NCI-H2029 treated with DMSO at 0.1 percent for 48 hours (cell line): ENCODE data around the gene KCNQ1.

ENCODE experiments used
- DNase-seq: peaks from one replicate; lab custom pipeline; 2025; lab: John Stamatoyannopoulos, UW

Gene KCNQ1

DNA sequence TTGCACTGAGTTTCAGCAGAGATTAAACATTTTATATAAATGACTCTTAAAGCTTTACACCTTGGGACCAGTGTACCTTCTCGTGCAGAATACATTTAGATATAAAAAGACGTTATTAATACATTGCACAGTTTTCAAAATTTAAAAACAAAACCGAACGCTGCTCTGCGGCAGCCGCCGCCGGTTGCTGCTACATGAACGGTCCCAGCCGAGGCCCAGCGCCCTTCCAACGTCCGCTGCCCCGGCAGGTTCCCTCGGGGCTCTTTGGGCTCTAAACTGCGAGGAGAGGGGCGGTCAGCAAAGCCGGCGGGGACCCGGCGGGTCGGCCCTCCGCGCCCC lies 438.8 kb downstream of the KCNQ1 start:
- DNase-seq: no peak

DNA sequence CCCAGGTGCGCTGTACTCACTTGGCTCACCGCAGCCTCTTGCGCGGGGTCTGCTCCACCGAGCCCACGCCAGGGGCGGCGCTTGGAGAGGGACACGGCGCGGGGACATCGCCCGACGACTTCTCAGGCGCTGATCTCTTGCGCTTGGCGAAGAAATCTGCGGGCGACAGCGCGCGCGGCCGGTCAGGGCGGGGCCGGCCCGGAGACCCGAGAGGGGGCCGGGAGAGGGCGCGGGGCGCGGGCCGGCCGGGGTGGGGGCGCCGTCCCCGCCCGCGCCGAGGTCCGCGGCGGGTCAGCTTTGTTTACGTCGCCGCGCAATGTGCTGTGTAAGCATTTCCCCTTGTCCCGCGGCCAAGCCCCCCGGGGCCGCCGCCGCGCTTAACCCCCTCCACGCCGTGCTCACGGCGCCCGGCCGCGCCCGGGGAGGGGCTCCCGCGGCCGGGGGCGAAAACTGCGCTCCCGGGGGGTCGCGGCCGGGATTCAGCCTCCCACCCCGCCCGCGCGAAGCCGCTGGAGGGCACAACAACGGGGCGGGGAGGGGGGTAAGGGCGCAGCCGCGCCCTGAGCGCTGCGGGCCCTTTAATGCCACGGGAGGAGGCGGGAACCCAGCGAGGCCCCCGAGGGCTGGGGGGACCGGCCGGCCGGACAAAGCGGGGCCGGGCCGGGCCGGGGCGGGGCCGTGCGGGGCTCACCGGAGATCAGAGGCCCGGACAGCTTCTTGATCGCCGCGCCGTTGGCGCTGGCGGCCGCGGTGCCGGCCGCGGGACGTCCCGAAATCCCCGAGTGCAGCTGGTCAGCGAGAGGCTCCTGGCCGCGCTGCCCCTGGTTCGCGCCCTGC lies 439.4 kb downstream of the KCNQ1 start:
- no peak for DNase-seq

DNA sequence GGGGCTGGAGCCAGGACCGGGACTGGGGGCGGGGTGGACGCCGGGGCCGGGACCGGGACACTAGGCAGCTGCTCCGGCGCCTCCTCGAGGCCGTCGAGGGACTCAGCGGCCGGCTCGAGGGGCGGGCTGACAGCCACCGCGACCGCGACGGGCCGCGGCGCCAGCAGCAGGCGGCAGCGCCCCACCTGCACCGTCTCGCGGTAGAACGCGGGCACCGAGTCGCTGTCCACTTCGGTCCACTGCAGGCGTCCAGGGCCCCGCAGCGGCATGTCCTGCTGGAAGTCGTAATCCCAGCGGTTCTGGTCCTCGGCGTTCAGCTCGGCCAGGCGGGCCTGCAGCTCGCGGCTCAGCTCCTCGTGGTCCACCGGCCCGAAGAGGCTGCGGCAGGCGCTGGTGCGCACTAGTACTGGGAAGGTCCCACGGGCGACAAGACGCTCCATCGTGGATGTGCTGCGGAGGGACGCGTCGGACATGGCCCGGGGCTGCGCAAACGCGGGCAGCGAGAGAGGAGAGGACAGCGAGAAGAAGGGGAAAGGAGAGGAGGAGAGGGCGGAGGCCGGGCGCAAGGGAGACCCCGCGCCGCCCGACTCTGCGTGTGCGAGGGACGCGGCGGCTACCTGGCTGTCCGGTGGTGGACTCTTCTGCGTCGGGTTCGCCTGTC lies 440.3 kb downstream of the KCNQ1 start:
- no peak for DNase-seq

DNA sequence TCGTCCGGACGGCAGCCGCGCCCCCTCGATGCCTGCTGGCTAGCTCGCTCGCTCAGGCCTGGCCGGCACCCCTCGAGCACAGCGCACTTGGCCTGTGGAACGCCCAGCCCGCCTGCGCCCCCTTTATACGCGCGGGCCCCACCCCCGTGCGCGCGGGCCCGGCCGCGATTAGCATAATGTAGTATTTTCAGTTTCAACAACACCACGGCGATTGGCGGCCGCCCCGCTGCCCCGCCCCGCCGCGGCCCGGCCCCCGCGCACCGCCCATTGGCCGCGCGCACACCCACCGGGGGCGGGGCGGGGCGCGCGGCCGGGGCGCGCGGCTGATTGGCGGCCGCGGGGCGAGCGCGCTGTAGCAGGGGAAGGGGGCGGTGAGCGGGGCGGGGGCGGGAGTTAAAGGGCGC lies 440.9 kb downstream of the KCNQ1 start, which contains the start of gene CDKN1C:
Gene CDKN1C, minus strand, starts transcription at position 98 of the 404 bp plus-strand sequence. CDS start 319 bp downstream, outside the sequence.
- peak; percentile 27 for DNase-seq

DNA sequence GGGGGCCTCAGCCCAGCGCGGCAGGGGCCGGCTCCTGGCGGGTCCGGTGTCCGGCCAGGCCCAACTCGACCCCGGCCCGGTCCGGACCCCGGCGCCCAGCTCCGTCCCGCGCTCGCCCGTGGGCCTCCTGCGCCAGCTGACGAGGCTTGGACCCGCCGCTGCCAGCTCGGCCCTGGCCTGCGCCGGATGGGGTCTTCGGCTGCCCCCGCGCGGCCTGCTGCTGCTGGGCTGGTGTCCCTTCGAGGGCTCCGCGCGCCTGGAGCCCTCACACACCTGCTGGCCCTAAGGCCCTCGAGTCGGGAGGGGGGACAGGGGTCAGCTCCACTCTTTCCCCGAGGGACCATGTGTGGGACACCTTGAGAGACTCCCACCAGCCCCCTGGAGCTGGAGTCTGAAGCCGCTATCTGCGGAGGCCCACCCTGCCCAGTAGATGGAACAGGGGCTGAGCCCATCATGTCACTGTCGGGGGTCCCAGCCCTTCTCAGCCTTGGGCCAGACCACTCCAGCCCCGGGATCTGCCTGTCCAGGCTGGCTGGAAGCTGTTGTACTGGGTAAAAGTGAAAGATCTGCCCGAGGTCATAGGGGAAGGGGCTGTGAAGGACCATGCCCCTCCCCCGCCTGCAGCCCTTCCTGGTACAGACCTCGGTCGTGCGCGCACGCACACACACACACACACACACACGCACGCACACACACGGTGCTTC lies 441.5 kb downstream of the KCNQ1 start:
- DNase-seq: no peak

DNA sequence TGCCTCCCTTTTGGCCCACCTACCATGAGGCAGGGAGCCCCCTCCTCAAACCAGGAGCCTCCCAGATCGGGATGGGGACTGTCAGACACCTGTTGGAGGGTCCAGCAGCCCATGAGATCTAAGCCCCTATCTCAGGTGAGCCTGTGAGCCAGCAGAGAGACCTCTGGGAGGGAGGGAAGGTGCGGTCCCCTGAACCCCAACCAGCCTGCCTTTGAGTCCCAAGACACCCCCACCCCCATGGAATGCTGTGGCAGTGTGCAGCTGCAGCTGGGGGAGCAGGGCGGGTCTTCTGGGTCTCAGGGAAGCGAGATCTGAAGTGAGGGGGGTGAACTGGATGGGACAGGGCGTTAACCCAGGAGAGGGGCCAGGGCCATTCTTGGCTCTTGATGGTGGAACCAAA lies 442.1 kb downstream of the KCNQ1 start:
- no peak for DNase-seq

DNA sequence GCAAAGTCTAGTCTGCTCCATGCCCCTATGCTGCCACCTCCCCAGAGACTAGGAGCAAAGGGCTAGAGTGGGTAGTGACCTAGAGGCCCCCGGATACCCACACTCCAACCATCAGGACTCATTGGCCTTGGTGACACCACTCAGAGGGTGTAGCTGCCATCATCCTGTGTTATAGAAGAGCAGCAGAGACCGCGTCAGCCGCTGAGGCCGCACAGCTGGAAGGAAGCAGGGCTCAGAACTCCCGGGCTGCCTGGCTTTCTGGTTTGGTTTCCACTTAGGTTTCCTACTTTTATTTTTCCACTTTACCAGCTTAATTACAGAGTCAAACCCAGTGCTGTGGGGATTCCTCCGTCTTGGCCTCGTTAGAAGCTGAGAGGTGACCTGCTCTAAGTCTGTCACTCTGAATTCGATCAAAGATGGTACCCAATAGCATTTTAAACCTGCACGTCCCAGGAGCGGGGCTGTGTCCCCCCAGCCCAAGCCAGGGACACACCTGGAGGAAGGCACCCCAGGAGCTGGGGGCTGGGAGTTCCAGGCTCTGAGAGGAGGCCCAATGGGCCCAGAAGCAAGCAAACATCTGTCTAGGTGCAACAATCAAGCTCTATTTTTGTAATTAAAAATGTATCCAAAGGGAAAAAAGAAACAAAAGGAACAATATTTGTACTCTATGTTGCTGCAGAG lies 442.8 kb downstream of the KCNQ1 start:
- no peak for DNase-seq

DNA sequence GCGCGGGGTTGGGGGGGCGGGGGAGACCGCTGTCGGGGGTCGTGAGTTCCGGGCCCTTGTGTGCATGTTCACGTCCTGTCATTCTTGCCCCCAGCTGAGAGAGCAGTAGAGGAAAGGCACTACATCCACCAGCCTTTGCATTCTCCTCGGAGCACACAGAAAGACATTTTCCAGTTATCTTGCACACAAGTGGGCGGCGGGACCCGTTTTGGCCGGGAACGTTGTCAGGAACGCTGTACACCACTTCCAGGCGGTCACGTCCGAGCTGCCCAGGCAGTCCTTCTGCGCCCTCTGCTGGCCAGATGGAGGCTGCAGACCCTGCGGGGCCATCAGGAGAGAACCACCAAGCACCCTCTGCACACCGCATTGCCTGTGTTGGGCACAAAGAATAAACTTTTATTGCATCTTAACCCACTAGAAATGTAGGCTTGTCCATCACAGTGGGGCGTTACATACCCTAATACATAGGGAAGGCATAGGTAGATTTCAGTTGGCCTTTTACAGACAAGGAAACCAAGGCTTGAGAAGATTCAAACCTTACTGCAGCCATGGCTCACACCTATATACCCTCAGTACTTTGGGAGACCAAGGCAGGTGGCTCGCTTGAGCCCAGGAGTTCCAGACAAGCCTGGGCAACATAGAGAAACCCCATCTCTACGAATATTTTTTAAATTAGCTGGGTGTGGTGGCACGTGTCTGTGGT lies 443.6 kb downstream of the KCNQ1 start:
- DNase-seq: peak; percentile 56

DNA sequence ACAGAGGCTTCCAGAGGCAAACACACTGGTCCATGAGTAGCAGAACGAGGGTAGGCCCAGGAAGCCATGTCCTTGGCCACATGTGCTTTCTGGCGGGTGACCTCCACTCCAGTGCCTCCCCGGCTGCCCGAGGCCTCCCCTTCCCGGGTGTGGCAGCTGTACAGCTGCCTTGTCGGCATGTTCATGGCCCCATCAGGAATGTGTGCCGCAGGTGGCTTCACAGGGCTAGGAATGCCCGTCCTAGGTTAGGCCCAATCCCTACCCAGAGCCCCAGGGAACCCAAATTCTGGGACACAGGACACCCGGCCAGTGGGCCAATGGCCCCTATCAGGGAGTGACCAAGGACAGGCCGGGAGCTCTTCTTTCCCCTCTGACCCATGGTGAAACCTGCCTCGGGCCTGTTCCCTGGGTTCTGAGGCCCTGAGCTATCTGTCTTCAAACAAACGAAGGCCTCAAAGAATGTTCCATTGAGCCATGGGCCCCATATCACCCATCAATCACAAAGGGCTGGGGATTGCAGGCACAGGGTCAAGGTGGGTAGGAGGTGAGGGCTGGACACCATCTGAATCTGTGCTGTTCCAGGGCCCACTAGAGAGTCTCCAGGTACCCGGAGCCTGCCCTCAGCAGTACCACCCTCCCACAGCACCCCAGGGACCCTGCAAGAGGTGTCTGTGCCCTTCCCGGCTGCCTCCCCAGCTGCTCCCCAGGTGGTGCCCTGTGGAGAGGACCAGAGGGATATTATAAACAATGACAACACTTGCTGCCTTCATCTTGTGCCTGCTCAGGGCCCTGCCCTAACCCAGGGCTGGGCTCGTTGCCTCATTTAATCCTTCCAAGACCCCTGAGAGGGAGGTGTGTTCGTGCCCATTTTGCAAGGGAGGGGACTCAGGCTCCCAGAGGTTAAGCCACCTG lies 444.8 kb downstream of the KCNQ1 start:
- no peak for DNase-seq

DNA sequence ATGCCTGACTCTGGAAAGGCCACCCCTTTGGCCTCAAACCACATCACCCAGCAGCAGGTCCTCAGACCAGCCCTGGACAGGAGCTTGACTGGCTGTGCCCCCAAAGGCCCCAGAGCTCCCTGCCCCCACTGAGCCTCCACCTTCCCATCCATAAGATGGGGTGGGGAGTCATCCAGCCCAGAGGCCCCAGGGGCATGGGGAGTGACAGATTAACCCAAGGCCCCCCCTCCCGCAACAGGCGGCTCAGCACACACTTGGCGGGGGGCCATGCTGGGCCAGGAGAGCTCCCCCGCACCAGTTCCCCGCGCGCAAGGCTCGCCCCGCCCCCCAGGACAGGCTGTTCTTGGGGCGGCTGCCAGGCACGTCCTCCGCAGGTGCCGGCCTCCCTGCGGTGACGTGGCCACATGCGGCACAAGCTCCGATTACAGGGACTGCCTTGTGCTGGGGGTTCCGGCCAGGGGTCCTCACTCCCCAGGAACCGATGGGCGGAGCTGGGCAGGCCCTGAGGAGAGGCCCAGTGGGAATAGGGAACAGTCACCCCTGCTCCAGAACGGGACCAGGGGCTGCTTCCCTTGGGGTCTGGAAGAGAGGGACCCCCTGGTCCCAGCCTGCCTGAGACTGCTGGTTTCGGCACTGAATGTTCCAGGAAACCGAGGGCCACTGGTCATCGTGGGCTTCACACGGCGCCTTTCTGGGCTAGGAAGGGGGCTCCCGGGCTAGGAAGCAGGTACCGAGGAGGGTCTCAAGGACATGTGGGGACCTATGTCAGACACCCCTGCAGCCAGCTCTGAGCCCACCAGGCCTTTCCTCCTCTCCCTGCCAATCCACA lies 445.9 kb downstream of the KCNQ1 start:
- DNase-seq: peak; percentile 27

DNA sequence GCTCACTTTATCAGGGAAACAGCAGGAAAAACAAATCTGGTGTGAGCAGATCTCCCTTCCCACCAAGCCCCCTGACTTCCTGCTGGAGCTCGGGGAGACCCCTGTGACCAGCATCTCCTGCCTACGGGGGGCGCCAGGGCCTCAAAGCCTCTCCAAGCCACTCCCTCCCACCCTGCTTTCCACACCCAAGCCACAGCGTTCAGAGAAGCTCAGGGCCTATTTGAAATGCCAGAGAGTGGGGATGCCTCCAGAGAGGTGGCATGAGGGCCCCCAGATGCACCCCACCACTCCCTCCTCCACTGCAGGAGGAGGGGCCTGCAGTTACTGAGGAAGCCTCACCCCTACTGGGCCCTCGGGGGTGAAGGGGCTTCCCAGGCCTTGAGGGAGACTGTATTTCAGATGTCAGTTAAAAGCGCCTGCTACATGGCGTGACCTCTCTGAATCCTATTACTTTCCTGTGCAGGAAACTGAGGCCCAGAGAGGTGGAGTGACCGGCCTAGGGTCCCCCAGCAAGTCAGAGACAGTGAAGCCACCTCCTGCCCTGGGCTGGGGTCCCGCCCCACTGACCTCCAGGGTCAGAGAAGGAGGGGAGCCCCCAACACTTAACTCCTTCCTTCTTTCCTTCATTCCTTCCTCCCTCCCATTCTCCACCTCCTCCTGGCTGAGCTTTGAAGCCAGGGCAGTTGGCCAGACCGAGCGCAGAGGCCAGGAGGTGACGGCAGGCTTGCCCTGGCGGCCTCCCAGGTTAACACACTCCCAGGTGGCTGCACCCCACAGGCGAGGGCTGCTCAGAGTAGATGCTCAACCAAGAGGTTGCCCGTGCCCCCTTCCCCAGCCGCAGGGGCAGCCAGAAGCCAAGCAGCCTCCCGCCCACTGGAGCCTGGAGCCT lies 446.8 kb downstream of the KCNQ1 start:
- no peak for DNase-seq

DNA sequence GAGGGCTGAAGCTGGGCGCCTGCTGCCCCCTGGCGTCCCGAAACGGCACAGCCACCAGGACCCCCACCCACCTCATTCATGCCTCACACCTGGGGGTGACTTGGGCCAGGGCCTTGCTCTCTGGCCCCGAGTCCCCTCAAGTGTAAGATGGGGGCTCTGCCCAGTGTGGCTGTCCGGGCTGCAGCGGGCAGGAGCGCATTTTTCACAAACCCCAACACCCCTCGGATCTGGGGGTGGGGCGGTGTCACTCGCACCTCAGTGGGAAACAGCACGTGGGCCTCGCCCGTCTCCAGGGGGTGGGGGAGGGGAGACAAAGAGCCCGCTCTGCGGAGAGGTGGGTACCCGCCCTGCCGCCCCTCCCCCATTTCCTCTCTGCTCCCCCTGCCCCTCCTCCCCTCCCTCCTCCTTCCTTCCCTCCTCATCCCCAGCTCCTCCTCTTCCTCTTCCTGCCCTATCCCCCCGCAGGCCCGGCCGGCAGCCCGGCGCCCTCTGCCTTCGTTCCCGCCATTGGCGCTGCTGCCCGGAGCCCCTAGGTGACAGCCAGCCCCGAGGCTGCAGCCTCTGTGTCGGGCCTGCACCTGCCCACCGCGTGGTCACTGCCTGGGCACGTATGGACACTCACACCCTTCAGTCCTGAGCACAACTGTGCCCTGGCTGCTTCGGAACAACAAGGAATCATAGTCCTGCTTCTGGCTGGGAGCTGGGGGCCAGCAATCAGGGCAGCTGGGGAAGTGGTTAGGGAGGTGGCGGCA lies 447.6 kb downstream of the KCNQ1 start:
- peak; percentile 55 for DNase-seq

DNA sequence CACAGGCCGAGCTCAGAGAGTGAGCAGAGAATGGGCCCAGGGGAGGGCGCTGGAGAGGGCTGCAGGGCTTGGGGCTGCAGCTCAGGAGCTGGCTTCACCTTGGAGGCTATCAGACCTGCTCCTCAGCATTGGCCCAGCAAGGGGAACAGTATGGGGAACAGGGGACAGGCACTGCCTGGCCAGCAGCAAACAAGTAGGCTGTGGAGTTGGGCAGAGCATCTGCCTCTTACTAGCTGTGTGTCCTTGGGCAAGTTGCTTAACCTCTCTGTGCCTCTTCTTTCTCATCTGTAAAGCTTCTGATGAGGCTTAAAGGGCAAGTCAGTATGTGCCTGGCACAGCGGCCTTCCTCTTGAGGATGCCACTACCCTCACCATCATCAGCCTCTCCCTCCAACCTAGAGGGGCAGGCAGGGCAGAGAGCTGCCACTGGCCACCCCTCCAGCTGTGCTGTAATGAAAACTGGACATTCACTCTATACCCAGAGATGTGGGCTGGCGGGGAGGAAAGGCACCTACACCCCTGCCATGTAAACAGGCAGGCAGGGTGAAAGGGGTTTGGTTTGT lies 448.2 kb downstream of the KCNQ1 start:
- DNase-seq: no peak

DNA sequence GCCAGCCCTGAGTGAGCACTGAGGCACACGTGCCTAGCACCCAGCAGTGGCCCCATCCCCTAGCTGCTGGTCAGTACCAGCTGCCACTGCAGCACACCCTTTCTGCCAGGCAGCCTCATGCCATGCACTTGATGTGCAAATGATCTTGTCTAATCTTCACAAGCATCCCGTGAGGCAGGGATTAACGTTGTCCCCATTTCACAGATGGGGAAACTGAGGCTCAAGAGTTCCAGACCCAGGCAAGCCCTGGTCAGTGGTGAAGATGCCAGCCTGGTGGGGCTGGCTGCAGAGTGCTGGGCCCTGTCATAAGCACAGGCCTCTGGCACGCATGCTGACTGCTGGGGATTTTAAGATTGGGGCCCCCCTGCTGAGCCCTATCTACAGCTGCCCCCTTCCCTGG lies 449.1 kb downstream of the KCNQ1 start:
- DNase-seq: no peak

DNA sequence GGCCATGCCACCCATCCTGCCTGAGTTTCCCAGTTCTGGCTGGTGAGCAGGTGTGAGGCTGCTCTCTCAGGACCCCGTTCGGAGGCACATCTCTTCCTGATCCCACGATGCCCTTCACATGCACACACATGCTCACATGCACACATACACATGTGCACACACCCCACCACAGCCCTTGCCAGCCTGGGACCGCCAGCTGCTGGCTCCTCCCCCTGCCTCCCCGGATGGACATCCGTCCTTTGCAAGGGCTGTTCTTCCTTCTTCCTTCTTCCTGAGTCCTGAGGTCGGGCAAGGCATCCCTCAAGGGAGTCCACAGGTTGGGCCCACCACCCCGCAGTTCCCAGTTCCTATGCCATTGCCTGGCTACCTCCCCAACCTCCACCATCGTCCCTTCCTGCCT lies 451.2 kb downstream of the KCNQ1 start:
- no peak for DNase-seq

DNA sequence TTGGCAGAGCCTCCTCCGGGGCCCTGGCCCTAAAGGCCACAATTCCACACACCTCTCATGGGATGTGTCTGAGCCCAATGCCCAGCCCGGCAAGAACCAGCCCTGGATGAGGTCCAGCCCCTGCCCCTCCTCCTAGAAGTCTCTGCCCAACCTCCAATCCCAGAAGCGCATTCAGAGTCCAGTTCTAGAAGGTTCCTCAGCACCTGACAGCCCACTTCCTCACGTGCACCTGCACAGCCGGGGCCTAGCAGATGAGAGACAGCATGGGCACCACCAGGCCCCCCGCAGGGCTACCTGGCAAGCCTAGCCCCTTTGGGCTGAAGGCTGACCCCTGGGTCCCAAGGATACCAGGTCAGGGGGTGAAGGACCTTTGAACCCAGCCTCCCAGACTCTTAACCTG lies 452.2 kb downstream of the KCNQ1 start:
- DNase-seq: no peak

DNA sequence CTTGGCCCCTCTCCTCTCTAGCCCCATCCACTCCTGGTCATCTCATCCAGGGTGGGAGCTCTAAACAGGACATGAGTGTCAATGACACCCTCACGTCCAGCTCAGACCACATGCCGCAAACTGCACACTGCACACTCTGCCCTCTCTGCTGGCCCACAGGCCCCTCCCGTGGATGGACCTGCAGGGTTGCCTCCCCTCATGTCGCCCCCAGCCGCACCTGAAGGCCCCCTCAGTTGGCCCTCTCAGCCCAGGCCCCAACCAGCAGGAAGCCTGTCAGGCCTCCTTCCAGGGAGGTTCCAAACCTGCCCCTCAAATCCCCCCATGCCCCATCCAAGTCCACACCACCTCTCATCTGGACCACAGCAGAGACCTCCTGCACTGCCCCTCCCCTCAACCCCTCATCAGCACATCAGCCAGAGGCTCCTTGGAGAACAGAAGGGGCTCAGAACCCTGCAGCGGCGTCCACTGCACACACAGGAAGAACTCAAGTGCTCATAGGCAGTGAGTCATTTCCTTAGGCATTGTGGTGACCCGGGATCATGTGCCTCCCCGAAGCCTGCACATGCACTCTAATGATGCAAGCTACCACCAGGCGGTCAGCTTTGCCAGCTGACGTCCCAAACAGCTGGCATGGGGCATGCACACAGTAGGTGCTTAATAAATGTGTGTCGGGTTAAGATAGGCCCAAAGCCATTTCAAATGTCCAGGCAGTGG lies 453.7 kb downstream of the KCNQ1 start:
- DNase-seq: peak; percentile 3
